Activated effector memory CD4-positive, alpha-beta T cell treated with anti-CD3 and anti-CD28 coated beads, Interleukin-2, amount 50 U/mL, for 16 hours (primary cell): ENCODE results near the gene STBD1.
"Not testable (repeated sequence)": the region's sequence is repeated elsewhere in the genome, so short reads cannot be mapped to it uniquely, and the experiment has no call there.

Experiments used
- DNase-seq: peaks from one replicate; pipeline ENCODE4 v3.0.0-alpha.2; 2020

The STBD1 gene

DNA sequence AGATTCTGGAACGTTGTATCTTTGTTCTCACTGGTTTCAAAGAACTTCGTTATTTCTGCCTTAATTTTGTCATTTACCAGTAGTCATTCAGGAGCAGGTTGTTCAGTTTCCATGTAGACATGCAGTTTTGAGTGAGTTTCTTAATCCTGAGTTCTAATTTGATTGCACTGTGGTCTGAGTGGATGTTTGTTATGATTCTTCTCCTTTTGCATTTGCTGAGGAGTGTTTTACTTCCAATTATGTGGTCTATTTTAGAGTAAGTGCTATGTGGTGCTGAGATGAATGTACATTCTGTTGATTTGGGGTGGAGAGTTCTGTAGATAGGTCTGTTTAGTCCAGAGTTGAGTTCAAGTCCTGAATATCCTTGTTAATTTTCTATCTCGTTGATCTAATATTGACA, 18.7 kb upstream of the STBD1 start:
- not testable (repeated sequence) for DNase-seq

DNA sequence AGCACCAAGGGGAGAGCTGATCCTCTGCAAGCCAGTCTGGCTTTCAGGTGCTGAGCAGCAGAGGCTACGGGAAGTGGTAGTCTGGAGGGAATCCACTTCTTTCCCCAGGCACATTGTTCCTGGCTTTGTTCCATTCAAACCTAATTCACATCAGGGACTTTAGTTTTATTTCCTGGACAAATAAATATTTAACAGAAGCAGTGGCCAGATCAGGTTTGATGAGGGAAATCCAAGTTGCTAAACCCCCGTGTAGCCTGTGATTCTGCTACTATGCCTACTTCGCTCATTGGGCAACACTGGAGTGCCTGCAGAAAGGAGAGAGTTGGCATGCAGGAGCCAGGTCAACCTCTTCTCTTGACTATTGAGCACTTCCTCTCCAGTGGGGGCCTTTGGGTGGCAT, 13.8 kb upstream of the STBD1 start:
- DNase-seq, result no peak

DNA sequence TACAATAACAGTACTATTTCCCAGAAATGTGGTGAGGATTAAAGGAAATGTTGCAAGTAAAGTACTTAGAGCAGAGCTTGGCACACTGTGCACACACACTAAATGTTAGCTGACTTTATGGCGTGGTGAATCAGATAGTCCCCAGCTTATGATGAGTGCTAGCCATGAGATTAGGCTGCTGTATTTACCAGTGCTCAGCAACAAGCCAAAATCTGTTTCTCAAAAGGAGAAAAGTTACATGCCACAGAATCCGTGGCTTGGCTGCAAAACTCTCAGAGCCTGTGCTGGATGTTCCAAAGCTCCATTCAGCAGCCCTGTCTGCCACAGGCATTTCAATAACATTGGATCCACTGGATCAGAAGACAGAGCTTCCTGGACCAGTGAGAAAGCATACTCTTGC, 12.8 kb upstream of the STBD1 start:
- DNase-seq, result no peak

DNA sequence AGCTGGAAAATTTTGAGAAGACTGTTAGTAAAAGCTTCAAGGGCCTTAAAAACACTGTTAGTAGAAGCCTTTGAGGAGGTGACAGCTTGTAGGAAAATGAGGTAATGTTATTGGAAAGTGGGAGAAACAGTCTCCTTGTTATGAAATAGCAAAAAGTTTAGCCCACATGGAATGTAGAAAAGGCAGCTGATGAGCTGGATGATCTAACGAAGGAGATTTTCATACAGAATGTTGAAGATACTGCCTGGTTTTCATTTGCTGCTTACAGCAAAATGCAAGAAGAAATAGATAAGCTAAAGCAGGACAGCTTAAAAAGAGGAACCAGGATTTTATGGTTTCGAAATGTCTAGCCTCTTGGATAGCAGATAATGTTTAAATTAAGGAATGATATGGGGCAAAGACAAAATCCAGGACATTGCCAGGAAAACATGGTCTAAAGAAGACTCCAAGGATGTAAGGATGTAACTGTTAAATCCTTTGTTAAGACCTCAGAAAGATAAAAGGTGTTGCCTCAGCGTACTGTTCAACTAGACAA, 10.2 kb upstream of the STBD1 start:
- no peak for DNase-seq

DNA sequence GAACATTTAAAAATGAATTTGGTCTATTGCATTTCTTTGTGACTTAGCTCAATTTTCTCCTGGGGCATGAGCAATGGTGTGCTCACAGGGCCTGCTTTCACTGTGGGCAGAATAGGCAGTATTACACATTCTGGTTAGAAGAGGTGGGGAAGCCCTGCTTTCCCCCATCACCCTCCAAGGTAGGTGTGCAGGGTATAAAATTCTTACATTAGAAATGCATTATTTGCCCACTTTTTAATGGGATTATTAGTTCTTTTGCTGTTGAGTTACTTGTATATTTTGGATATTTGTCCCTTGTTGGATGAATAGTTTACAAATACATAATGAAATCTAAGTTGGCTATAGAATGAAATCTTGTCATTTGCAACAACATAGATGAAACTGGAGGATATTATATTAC, 8.3 kb upstream of the STBD1 start:
- DNase-seq, result no peak

DNA sequence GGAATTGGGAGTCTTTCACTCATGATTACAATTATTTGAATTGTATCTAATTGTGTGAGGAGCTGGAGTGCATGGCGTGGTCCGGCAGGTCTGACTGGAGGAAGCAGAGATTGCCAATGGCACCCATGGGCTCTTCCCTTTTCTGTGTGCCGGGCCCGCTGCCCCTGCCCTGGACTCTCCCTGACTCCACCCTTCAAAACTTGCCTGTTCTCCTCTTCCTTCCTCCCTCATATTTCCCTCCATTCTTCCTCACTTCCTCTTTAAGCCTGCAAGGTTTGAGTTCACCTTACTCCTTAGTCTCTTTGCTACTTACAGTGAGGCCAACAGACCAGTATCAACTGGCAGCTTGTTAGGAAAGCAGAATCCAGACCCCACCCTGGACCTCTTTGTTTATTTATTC, 6.5 kb upstream of the STBD1 start:
- DNase-seq, result no peak

DNA sequence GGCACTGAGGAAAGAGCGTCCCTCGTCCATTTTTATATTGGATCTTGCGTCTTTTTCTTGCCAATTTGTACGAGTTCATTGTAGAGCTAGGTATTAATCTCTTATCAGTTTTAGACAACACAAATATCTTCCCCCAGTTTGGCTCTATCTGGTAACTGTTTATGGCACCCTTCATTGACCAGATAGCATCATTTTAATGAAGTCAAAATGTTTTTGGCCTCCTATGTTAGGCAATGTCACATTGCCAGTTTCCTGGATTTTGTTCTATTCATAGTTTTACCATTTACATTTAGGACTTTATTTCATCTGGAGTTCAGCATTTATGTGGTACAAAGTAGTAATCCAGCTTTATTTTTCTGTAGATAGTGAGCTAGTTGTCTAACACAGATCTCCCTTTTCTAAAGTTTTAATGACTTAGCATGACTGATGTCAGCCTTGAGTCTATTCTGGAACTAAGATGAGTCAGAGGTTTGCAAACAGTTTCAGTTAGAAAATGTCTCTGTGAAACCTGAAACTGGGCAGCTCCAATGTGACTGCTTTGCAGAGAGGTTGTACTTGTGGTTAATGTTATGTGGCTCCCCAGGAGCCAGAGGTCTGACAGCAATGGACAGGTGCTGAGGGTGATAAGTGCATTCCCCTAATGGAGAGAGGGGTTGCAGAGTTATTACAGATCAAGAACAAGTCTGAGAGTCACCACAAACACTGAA, 5.3 kb upstream of the STBD1 start:
- DNase-seq, result no peak

DNA sequence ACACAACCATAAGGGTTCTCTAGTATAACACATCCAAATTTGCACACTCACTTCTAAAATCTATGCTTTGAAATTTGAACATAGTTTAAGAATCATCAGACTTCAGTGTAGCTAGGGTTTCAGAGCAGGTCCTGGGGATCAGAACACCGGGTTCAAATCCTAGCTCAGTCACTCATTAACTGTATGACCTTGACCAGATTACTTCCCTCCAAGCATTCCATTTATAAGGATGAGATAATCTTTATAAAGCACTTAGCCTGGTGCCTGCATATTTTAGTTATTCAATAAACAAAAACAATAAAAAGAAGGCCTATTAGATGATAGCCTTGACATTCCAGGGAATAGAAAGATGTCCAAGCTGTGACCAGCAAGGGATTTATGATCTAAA, 4.8 kb upstream of the STBD1 start:
- no peak for DNase-seq

DNA sequence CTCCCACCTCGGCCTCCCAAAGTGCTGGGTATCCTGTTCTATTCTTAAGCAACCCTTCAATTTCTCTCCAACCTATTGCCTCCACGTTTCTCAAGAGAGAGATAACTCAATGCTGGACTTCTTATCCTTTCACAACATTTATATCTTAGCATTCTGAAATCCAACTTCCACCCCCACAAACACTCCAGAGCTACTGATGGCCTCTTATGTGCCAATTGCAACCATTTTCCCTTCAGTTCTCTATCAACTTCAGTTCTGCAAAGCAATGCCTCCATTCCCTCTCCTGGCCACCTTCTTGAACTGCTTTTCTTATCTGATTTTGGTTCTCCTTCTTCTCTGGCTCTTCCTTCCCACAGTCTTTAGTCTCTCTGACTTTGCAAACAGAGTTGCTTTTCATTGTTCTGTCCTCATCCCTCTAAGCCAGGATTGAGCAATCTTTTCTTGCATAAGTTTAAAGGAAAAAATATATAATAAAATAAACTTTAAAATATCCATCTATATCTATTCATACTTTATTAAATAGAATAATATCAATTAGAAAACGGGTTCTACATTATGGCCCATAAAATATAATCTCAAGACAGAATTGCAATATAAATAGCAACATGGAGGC, 3.6 kb upstream of the STBD1 start:
- no peak for DNase-seq

DNA sequence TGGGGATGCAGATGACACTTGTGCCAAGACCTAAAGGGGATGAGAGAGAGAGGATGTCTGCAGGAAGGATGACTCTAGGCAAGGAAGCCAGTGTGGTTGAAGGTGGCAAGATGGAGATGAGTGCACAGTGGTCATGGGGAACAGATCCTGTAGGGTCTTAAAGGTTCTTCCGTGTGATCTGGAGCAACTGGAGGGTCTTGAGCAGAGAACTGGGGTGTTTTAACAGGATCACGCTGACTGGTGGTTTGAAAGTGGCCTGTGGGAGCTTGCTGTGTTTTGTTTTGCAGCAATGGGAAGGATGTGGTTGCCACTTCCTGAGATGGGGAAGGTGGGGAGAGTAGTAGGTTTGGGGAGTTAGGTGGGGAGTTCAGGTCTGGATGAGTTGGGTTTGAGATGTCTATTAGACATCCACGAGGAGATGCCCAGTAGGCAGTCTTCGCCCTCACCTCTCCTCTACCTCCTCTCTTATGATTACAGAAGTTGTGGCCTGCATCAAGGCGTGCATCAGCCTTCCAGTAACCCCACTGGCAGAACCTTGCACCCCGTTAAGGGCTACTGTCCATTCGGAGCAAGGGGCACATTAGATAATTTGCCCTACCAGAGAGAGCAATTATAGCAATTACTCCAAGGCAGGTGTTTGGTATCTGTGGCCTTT, 1.4 kb upstream of the STBD1 start:
- peak; percentile 62 for DNase-seq

DNA sequence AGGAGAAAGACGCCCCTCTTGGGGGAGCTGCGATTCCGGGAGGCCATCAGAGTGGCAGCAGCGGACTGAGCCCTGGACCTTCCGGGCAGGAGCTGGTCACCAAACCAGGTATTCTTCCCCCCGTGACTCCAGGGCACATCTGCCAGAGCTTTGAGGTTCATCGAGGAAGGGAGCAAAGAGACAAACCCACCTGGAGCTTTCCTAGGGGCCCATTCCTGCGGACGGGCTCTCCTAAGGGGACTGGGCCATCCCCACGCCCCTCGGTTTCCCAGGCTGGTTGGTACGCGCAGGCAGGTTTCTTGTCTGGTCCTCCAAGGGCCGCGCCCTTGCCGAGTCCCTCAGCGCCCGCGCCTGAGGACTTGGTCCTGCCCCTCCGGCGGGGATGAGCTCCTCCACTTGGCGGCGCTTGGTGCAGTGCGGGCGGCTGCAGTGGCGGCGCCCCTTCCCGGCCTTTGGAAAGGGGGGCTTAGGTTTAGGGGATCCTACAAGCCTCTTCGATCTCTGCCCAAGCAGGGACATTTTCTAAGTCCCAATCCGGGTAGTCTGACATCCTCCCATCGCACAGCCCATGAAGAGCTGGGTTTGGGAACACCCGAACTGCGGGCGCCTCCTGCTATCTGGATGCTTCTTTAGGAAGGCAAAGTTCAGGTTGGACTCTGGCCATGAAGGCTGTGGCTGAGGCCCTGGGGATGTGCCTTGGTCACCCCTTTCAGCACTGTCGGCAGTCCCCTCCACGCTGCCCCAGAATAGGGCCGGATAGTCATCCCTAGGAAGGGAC, 538 bp downstream of the STBD1 start:
- peak; percentile 66 for DNase-seq

DNA sequence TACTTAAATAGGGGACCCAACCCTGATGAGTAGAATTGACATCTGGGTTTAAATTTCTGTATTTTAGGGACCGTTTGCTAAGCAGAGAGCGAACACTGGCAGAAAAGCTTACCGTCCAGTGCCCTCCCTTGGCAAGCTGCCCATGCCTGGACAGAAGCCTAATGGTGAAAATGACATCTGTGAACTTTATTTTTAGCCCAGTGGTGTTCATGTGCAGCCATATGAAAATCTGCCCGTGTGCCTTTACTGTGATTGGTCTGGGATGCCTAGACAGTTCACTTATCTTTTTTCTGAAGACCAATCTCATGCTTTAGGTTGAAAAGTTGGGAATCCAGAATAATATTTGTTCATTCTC, 1.1 kb downstream of the STBD1 start:
- no peak for DNase-seq

DNA sequence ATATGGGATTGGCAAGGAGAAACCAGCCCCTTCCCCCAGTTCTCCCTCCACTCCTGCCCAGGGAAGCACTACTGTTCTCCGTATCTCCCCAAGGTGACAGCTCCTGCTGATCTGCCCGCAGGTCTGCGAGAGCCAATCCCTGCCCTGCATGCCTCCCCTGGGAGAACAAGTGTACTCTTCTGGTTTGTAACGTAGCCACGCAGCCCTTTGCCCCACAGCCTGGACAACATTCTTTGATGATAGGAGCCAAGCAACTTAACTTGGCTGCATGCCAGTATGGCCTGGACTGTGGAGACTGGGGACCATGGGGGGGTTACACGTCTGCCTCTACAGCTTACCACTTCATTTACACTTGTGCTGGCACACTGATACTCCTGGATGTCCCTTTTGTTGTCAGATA, 2.0 kb downstream of the STBD1 start:
- DNase-seq, result no peak

DNA sequence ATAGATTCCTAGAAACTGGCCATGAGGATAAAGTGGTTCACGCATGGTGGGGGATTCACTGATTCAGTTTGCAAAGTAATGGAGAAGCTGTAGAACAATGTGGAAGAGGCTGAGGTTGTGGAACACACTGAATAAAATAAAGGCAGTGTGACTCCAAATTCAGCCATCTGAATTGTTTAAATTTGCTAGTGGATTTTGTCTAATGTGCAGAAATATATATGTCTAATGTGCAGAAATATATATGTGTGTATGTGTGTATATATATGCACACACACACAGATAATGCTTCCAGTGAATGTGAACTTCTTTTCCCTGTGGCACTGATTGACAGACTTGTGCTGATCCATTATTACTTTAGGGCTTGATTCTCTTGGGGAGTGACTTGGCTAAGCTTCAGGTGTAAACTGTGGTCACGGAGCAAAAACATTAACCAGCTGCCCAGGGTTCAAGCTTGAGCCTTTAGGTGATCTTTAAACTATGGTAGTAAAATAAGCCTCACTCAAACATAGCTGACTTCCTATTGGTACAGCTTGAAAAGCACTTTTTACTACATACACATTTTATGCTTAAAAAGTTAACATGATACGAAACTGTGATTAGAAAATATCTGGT, 3.5 kb downstream of the STBD1 start:
- no peak for DNase-seq

DNA sequence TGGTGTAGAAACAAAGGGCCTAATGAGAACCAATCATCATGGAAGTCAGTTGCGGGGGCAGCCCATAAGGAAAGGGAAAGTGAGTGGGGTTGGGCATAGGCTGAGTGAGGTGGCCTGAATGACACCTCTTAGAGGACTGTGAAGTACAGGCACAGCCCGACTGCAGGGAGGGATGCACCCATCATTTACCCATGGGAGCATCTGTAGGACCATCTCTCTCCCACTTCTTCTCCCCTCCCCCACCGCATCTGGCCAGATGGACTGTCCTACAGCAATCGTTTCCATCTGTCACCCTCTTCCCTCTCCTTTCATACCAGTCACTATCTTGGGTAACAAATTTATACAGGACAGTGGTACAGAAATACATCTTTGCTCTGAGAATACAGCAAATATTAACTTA, 4.2 kb downstream of the STBD1 start:
- no peak for DNase-seq

DNA sequence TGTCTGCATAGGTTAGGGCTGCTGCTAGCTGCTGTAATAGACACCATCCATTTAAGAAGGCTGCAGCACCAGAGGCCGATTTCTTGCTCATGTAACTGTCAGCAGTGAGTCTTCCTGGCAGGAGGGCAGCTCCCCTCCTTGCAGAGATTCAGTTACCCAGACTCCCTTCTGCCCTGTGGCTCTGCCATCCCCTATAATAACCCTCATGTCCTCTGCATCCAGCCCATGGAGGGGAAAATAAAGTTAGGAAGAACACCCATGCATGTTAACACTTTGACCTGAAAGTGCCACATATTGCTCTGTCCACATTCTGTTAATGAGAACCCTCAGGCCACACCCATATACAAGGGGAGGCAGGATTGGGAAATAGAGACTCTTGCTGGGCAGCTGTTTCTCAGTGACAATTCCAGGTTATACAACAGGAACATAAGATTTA, 5.4 kb downstream of the STBD1 start:
- DNase-seq, result no peak

DNA sequence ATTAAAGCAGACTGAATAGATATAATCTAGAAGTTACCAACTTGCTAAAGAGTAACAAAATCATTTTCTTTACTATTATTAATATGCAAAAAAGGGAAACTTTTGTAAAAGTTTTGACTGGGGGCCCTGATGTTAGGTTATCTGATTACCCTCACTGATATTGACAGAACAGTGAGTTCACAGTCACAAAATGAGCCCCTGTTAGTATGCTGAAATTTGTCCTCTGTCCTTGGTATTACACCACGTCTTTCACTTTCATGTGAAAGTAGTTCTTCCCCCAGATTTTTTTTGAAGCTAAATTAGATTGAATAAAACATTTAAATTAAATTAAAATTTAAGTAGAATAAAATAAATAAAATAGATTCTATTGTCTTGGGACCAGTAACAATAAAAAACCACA, 5.9 kb downstream of the STBD1 start:
- DNase-seq, result no peak

DNA sequence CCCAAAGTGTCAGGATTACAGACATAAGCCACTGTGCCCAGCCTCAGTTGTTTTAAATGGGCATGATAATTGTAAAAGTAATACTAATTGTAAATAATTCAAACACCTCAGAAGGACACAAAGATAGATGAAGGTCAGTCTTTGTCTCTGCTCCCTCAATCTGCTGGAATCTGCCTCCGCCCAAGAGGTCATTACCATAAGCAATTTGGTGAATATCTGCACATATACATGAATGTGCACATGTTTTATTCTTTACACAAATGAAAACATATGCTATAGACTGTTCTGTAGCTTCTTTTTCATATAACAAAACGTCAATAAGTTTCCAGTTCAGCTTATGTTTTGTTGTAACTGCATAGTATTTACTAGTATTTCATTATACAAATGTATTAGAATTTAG, 7.0 kb downstream of the STBD1 start:
- DNase-seq, result no peak

DNA sequence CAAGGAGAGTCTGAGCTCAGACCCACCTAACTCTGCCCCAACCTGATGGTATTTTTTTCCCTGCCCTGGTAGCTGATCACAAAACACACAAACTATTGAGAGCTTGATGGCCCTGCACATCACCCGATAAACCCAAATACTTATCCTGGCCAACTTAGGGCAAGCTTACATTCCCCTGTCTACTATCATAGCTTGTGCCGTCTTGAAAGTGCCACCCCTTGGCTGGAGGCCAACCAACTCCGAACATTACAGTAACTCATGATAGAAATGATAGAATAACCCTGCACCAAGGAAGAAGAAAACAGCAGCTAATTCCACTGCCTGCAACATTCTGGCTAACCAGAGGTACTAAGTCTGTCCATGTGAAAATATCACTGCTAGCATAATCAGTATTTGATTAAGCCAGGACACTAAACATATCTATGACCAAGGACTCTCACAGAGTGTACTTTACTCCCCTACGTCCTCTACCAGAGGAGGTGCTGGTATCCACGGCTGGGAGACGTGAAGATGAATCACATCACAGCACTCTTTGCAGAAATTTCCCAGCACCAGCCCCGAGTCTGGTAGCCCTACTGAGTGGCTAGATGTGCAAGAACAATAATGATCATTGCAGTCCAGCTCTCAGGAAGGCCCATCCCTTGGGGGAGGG, 8.9 kb downstream of the STBD1 start:
- DNase-seq, result no peak

DNA sequence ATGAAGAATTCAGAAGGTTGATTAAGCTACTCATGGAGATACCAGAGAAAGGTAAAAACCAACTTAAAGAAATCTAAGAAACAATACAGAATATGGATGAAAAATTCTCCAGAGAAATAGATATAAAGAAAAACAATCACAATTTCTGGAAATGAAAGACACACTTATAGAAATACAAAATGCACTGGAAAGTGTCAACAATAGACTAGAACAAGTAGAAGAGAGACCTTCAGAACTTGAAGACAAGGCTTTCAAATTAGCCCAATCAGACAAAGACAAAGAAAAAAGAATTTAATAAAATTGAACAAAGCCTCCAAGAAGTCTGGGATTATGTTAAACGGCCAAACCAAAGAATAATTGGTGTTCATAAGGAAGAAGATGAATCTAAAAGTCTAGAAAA, 9.6 kb downstream of the STBD1 start:
- DNase-seq, result no peak

DNA sequence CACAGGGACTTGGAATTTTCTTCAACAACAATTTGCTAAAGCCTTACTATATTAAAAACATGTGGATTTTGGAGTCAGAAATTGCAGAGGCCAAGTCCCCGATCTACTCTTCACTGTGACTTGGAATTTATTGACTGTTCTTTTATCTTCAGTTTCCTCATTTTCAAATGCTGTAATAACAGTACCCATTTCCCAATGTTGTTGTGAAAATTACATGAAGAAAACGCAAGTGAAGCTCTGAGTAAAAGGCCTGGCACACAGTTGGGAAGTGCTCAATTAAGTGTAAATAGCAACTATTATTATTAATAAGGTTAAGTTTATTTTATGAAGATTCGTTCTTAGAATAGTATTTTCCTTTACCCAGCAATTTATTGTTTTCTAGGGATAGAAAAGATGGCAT, 15.7 kb downstream of the STBD1 start:
- DNase-seq, result no peak

DNA sequence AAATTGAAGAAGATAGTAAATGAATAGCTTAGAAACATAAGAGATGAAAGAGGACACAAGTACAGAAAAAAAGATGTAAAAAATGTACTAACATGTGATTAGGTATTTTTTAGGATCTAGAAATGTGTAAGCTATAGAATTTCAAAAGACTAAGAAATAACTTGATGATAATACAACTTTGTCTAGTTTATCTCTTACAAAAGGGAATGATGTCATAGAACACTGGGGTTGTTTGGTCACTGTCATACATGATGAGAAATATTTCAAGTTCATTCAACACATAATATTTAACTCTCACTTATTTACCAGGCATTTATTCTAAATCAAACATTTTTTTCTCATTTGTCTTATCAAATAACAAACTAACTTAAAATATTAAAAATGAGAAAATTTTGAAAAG, 18.5 kb downstream of the STBD1 start:
- no peak for DNase-seq

DNA sequence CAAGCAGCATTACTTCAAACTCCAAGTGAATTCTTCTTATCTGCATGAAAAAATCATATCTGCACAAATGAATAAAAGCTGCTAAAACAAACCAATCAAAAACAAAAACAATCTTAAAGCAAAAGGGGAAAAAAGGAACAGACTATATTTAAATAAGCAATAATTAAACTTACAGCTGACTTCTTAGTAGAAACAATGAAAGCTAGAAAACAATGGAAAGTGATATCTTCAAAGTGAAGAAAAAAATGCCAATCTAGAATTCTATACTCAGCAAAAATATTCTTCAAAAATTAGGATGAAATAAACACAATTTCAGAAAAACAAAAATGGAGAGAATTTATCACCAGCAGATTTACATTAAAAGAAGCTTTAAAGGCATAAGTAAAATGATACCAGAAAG, 20.0 kb downstream of the STBD1 start:
- no peak for DNase-seq
